GM23338 (cell line): ENCODE results near the gene ATP9A. TPM values are rescaled to one million over a fixed set of nuclear protein-coding genes. Genes with fewer than 3 reads are reported as not detected.

Experiments
- ATAC-seq: fragments of 200-7000 bp; cut with Tn5 transposase; 3 replicates; pipeline ENCODE4 v1.9.1; 2020
- DNase-seq: peaks from one replicate; pipeline ENCODE4 v3.0.0-alpha.2; 2015; ENCODE audit warnings: low spot score
- H2AFZ ChIP-seq: fragments of 200-600 bp; sonication (generic); 2 replicates; pipeline ENCODE4 v1.8.0; 2016; ENCODE audit warnings: antibody characterized with exemption, mild to moderate bottlenecking, moderate library complexity
- H3F3A ChIP-seq: fragments of 200-600 bp; sonication (generic); replicated peaks from 2 replicates; pipeline ENCODE4 v1.8.0; 2017; ENCODE audit warnings: antibody characterized with exemption, mixed run types, low read depth
- H3K27ac ChIP-seq: fragments of 200-600 bp; sonication (generic); 2 replicates; pipeline ENCODE4 v1.6.1; 2016; ENCODE audit warnings: low read depth
- H3K27me3 ChIP-seq: fragments of 200-600 bp; sonication (generic); 2 replicates; pipeline ENCODE4 v1.8.0; 2016; ENCODE audit warnings: mild to moderate bottlenecking, mixed run types, moderate library complexity; ENCODE audit not compliant: insufficient read depth
- H3K36me3 ChIP-seq: fragments of 200-600 bp; sonication (generic); 2 replicates; pipeline ENCODE4 v1.8.0; 2016; ENCODE audit warnings: mild to moderate bottlenecking; ENCODE audit not compliant: insufficient read depth
- H3K4me1 ChIP-seq: fragments of 200-600 bp; sonication (generic); 2 replicates; pipeline ENCODE4 v1.8.0; 2016; ENCODE audit warnings: mild to moderate bottlenecking, moderate library complexity; ENCODE audit not compliant: insufficient read depth
- H3K4me2 ChIP-seq: fragments of 200-600 bp; sonication (generic); 2 replicates; pipeline ENCODE4 v1.7.1; 2017; ENCODE audit warnings: mixed run types
- H3K4me3 ChIP-seq: fragments of 200-600 bp; sonication (generic); 2 replicates; pipeline ENCODE4 v1.6.1; 2016; ENCODE audit warnings: mixed run types
- H3K79me2 ChIP-seq: fragments of 200-600 bp; sonication (generic); replicated peaks from 2 replicates; pipeline ENCODE4 v1.8.0; 2017; ENCODE audit warnings: mild to moderate bottlenecking; ENCODE audit not compliant: insufficient read depth
- H3K9me2 ChIP-seq: fragments of 200-600 bp; sonication (generic); 2 replicates; pipeline ENCODE4 v1.8.0; 2017; ENCODE audit not compliant: insufficient read depth
- H4K20me1 ChIP-seq: fragments of 200-600 bp; sonication (generic); replicated peaks from 2 replicates; pipeline ENCODE4 v1.8.0; 2017; ENCODE audit warnings: mild to moderate bottlenecking; ENCODE audit not compliant: insufficient read depth
- H3K27ac Mint-ChIP-seq: 2 replicates; pipeline ENCODE4 v1.8.0; 2020; ENCODE audit warnings: inconsistent platforms, mild to moderate bottlenecking, moderate library complexity, mixed read lengths
- H3K27me3 Mint-ChIP-seq: 3 replicates; pipeline ENCODE4 v1.8.0; 2022; ENCODE audit warnings: low read depth, mild to moderate bottlenecking, moderate library complexity, mixed read lengths, inconsistent platforms; ENCODE audit not compliant: insufficient read depth, poor library complexity
- H3K36me3 Mint-ChIP-seq: 3 replicates; pipeline ENCODE4 v1.8.0; 2021; ENCODE audit warnings: low read depth, mild to moderate bottlenecking, inconsistent platforms, moderate library complexity, mixed read lengths
- H3K4me1 Mint-ChIP-seq: 3 replicates; pipeline ENCODE4 v1.8.0; 2020; ENCODE audit warnings: mild to moderate bottlenecking, inconsistent platforms, mixed read lengths
- H3K4me3 Mint-ChIP-seq: 3 replicates; pipeline ENCODE4 v1.8.0; 2021; ENCODE audit warnings: moderate library complexity, mild to moderate bottlenecking, inconsistent platforms, mixed read lengths
- H3K9me3 Mint-ChIP-seq: 3 replicates; pipeline ENCODE4 v1.8.0; 2020; ENCODE audit warnings: moderate library complexity, mild to moderate bottlenecking, inconsistent platforms, mixed read lengths
- CREB1 ChIP-seq: fragments of 250-450 bp; sonication (Bioruptor Pico); IDR thresholded peaks from 2 replicates; pipeline ENCODE4 v1.5.0; 2020; ENCODE audit warnings: low read depth, mild to moderate bottlenecking, moderate library complexity
- CTCF ChIP-seq, 2 experiments: fragments of 200-600 bp in 1 of 2; sonication (generic) in 1 of 2; conservative IDR thresholded peaks; 2 replicates each; pipeline versions ENCODE4 v1.5.1 to v1.6.1; 2016 to 2017; ENCODE audit warnings: antibody characterized with exemption in 2 of 2, low read depth in 2 of 2, mild to moderate bottlenecking in 2 of 2, moderate library complexity in 1 of 2
- EZH2 ChIP-seq: fragments of 200-600 bp; sonication (generic); IDR thresholded peaks from one replicate; pipeline ENCODE4 v1.8.0; 2017; ENCODE audit warnings: antibody characterized with exemption, mild to moderate bottlenecking, low read depth; ENCODE audit not compliant: unreplicated experiment
- EZH2phosphoT487 ChIP-seq: fragments of 200-600 bp; sonication (generic); IDR thresholded peaks from one replicate; pipeline ENCODE4 v1.8.1; 2018; ENCODE audit warnings: antibody characterized with exemption; ENCODE audit not compliant: unreplicated experiment
- JUNB ChIP-seq: IDR thresholded peaks from one replicate; pipeline ENCODE4 v1.6.1; 2016; ENCODE audit warnings: antibody characterized with exemption; ENCODE audit not compliant: unreplicated experiment
- NANOG ChIP-seq: IDR thresholded peaks from 2 replicates; pipeline ENCODE4 v1.6.1; 2016; ENCODE audit warnings: antibody characterized with exemption, borderline replicate concordance
- POLR2AphosphoS5 ChIP-seq: IDR thresholded peaks from 2 replicates; pipeline ENCODE4 v1.6.1; 2016; ENCODE audit warnings: antibody characterized with exemption, low read depth
- REST ChIP-seq: IDR thresholded peaks from one replicate; pipeline ENCODE4 v1.6.1; 2018; ENCODE audit warnings: antibody characterized with exemption; ENCODE audit not compliant: unreplicated experiment
- STAT1 ChIP-seq: IDR thresholded peaks from one replicate; pipeline ENCODE4 v1.6.1; 2016; ENCODE audit warnings: antibody characterized with exemption; ENCODE audit not compliant: unreplicated experiment
- ZNF114 ChIP-seq: fragments of 250-450 bp; sonication (Bioruptor Pico); IDR thresholded peaks from 2 replicates; pipeline ENCODE4 v1.5.0; 2020; ENCODE audit warnings: mild to moderate bottlenecking, moderate library complexity
- ZNF331 ChIP-seq: fragments of 250-450 bp; sonication (Bioruptor Pico); IDR thresholded peaks from 2 replicates; pipeline ENCODE4 v1.5.0; 2020; ENCODE audit warnings: low read depth, mild to moderate bottlenecking, moderate library complexity
- polyA plus RNA-seq: library from polyadenylated mRNA; unstranded; fragments of >200 nt; fragmentation: Nextera tagmentation; extraction: Ambion mirVana; gene quantifications from 2 replicates; pipeline ENCODE4 v1.2.1, GENCODE V29; 2016
- total RNA-seq: library from RNA; depleted of rRNA; stranded (reverse); fragments of >200 nt; shearing (Covaris generic); gene quantifications from 2 replicates; pipeline ENCODE4 v1.2.3, GENCODE V29; 2014
- TF ChIP-seq, protein P1 (sequence below): IDR thresholded peaks from 2 replicates; pipeline ENCODE4 v1.6.1; 2016; ENCODE audit warnings: antibody characterized with exemption

The ATP9A gene
- total and polyA plus RNA-seq, 2 experiments from 2014 or later = 0.94 to 5.9 TPM

- no peak for TF ChIP-seq REST
- no peak for TF ChIP-seq JUNB
- no peak for TF ChIP-seq EZH2phosphoT487
- no peak for TF ChIP-seq CTCF (conservative IDR thresholded peaks at IDR 0.05; ENCODE audit: low read depth in 2 of 2)
- TF ChIP-seq EZH2 = no peak
- TF ChIP-seq CREB1 = no peak
- TF ChIP-seq, protein P1, sequence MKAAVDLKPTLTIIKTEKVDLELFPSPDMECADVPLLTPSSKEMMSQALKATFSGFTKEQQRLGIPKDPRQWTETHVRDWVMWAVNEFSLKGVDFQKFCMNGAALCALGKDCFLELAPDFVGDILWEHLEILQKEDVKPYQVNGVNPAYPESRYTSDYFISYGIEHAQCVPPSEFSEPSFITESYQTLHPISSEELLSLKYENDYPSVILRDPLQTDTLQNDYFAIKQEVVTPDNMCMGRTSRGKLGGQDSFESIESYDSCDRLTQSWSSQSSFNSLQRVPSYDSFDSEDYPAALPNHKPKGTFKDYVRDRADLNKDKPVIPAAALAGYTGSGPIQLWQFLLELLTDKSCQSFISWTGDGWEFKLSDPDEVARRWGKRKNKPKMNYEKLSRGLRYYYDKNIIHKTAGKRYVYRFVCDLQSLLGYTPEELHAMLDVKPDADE = no peak
- no peak for TF ChIP-seq NANOG
- no peak for TF ChIP-seq POLR2AphosphoS5
- TF ChIP-seq STAT1 = no peak
- TF ChIP-seq ZNF331 = no peak
These were observed 8.2 kb downstream of the ATP9A start (continued) for GRCh38 chr20:51759769-51760510.

DNA sequence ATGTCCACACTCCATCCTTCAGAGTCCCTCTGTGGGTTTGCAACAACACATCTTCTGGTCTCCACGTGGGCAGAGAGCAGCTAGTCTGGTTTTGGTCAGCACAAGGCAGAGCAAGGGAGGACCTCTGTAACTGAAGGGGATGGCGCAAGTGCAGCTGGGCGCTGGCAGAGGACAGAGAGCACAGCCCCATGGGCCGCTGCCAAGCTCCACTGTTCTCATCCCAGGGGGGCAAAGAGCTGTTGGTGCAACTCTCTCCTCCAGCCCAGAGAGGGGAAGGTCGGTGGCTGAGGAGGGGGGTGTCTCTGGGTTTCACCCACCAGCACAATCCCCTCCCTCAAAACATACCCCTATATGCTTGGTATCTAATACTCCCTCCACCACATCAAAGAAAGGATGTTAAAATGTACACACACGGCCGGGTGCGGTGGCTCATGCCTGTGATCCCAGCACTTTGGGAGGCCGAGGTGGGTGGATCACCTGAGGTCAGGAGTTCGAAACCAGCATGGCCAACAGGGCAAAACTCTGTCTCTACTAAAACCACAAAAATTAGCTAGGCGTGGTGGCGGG, 9.1 kb downstream of the ATP9A start:
- Histone ChIP-seq H4K20me1 (no peaks in the 10 kb centered on the region), H3K4me1 (no peaks in the 10 kb centered on the region), H2AFZ (no peak overlapping the region), H3K4me2 (no peak overlapping the region), H3K9me2 (no peaks in the 10 kb centered on the region), H3K4me3 (no peak overlapping the region), H3K79me2 (no peaks in the 10 kb centered on the region), H3K27ac (no peak overlapping the region), H3F3A (no peaks in the 10 kb centered on the region), H3K27me3 (no peaks in the 10 kb centered on the region), H3K36me3 (no peaks in the 10 kb centered on the region)
- Mint-ChIP-seq H3K27ac (no peak overlapping the region), H3K4me3 (no peak overlapping the region), H3K4me1 (peaks cover 9% of the 10 kb centered on the region), H3K9me3 (peaks cover 5% of the 10 kb centered on the region; the same call in 1 of the 3 replicates), H3K27me3 (peaks cover 10% of the 10 kb centered on the region), H3K36me3 (peaks cover 13% of the 10 kb centered on the region; the same call in 2 of the 3 replicates)
- DNase-seq (no peak), ATAC-seq (no peak)
- no peak for TF ChIP-seq ZNF114 (CRISPR knock-in tag)
- no peak for TF ChIP-seq CTCF (conservative IDR thresholded peaks at IDR 0.05; ENCODE audit: low read depth in 2 of 2)
- TF ChIP-seq EZH2 = no peak
- TF ChIP-seq STAT1 = no peak
